Amniotic epithelial cell (primary cell): ENCODE results near the gene FAM131C.
A peak's percentile ranks its signal among the peaks of the same experiment; 100 is the strongest.
"Not testable (repeated sequence)": the region's sequence is repeated elsewhere in the genome, so short reads cannot be mapped to it uniquely, and the experiment has no call there.

ENCODE experiments used
- DNase-seq: peaks from one replicate; pipeline ENCODE4 v3.0.0-alpha.2; 2010; ENCODE audit warnings: low read depth

The FAM131C gene

DNA sequence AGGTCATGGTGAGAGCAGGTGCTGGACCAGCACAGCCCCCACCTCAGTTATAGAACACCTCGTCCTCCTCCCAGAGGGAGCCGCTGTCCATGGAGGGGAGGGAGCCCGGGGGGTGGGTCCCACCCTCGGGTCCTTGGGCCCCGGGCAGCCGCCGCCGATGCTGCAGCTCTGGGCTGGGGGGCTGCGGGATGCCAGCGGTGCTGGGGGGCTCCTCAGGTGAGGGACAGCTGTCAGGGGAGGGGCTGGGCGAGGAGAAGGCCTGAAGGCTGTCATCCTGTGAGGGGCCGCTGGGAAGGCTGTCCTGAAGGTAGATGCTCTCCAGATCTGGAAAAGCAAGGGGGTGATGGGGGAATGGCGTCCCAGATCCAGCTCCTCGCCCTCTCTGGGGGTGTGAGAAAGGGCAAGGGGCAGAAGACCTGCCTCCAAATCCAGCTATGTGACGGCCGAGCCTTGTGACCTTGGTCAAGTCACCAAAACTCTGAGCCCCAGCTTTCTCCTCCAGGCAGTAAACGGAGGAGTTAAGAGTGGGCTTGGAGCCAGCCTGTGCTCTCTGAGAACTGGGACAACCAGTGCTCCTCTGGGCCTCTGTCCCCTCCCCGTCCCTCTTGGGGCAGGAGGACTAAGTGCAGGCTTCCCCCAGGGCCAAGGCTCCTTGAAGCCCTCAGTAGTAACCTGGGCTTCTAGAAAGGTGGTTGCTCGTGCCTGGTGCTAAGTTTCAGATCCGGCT, 14.9 kb downstream of the FAM131C start:
- DNase-seq: not testable (repeated sequence)

DNA sequence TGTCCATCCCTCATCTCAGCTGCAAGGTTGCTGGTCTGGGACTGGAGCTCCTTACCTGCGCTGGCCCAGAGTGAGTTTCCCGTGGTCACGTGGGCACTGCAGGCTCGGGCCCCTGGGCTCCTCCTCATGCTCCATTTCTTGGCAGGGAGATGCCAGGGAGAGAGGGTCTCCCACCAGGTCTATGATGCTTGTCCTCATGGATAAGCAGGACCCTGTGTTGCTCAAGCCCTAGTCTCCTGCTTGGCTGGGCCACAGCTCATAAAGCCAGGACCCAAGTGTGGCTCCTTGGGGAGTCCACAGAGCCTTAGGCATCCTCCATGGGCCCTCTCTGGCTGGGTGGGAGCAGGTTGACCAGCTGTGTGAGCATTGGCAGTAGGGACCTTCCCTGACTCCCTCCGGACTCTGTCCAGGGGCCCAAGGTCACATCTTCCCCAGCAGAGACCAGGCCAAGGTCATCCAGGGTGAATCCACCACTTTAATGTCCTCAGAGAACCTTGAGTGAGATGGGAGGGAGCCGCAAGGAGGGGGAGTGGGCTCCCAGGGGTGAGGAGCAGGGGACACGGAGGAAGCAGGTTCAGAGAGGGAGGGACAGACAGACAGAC, 16.0 kb downstream of the FAM131C start:
- not testable (repeated sequence) for DNase-seq

DNA sequence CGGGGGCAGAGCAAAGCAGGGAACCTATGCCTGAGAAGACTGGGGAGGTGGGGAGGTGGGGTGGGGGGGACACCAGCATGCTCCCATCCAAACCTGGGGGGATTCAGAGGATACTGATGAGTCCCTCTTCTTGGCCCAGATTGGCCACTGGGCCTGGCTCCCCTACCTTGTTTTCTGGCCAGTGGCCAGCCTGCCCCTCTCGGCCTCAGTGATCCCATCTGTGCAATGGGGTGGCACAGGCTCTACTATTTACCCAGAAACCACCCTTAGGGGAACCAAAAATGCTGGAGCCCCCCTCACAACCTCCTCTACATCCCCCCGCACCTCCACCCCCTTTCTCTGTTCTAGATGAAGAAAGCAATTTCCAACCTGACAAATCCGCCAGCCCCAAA, 16.9 kb downstream of the FAM131C start:
- not testable (repeated sequence) for DNase-seq

DNA sequence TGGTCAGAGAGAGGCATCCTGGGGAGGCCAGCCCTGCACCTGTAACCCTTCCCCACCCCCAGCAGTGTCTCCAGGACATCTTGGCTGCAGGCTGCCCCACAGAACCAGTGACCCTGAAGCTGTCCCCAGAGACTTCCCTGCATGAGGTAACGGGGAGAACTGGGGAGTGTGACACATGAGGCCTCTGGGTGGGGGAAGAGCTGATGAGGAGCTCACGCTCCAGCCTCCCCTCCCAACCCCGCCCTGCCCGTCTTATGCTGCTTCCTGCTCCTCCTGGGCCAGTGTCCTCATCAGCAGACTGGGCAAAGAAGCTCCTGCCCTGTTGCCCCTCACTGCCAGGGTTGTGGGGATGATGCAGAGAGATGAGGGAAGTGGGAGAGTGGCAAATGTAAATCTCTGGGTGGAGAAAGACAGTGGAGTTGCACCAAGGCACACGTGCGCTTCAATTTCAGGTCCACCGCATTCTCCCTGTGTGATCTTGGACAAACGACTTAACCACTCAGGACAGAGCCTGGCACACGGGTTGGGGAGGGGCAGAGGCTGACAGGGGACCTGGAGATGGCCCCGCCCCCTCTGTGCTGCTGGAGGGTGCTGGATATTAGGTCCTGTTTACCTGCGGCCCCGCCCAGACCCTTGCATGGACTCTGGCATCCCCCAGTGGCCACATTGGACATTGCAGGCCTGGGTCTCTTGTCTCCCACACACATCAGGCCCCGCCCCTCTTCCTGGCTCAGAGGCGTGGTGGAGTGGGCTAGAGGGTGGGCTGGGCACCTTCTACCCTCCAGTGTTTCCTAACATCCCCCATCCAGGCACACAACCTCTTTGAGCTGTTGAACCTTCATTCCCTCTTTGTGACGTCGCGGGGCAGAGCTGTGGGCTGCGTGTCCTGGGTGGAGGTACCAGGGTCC, 17.6 kb downstream of the FAM131C start:
- peak; percentile 58 for DNase-seq

DNA sequence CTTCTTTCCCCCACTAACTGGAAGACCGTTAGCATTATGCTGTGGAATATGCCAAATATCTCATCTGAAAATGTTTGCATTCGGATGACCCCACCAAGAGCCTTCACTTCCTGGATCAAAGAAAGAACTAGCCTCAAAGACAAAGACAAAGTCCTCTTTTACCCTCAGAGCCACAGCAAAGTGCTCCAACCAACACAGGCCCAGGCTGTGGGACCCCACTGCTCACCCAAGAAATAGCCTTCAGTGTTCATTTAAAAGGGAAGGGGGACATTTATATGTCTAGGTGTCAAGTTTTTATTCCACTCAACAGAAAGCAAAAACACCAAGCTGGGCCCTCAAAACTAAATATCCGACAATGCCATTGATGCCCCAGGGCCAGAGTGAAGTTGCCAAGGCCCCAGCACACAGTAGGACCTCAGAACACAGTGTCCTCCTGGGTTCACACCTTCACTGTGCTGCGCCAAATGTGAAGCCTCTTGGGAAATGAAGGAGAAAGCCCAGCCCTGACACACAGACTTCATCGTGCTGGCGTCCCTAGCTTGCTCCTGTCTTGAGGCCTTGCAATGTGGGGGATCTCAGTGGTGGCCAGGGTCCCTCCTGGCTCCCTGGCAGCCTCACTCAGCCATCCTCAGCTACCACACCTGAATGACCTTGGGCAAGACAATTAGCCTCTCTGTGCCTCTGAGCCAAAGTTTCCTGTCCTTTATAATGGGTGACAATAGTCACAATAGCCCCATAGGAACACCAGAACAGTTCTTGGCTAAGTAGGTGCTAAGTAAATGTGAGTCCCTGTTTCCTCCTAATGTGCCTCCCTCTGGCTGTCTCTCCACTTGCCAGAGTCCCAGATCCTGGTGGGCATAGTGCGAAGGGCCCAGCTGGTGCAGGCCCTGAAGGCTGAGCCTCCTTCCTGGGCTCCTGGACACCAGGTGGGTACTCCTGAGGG, 18.6 kb downstream of the FAM131C start:
- no peak for DNase-seq

- no peak for DNase-seq
These were observed 19.5 kb downstream of the FAM131C start for GRCh38 chr1:16053781-16054502.

DNA sequence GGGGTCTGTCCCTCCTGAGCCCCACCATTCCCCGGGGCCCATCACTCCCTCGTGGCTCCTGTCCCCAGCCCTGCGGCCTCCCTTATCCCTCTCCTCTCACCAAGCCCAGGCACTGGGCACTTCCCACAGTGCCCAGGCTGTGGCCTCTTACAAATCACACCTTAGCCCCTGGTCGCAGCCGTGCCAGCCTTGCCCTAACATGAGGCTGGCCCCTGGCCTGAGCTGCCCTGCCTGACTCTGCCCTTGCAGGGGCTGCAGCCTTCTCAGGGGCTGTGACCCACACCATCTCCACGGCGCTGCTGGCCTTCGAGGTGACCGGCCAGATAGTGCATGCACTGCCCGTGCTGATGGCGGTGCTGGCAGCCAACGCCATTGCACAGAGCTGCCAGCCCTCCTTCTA, 21.5 kb downstream of the FAM131C start:
- not testable (repeated sequence) for DNase-seq

- DNase-seq: no peak
These were observed 22.4 kb downstream of the FAM131C start for GRCh38 chr1:16051039-16051438.

DNA sequence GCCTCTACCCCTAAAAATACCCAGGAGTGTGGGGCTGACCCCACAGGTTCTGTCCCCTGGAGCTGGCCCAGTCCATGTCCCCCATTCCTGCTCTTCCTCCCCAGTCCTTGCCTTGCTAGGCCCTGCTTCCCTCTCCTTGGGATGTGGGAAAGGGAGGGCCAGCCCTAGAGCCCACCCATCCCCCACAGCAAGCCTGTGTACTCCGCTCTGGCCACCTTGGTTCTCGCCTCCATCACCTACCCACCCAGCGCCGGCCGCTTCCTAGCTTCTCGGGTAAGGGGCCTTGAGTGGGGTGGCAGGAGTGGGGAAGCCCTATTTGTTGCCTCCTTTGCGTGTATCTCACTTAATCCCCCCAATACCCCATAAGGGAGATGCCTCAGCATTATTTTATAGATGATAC, 23.1 kb downstream of the FAM131C start:
- no peak for DNase-seq

DNA sequence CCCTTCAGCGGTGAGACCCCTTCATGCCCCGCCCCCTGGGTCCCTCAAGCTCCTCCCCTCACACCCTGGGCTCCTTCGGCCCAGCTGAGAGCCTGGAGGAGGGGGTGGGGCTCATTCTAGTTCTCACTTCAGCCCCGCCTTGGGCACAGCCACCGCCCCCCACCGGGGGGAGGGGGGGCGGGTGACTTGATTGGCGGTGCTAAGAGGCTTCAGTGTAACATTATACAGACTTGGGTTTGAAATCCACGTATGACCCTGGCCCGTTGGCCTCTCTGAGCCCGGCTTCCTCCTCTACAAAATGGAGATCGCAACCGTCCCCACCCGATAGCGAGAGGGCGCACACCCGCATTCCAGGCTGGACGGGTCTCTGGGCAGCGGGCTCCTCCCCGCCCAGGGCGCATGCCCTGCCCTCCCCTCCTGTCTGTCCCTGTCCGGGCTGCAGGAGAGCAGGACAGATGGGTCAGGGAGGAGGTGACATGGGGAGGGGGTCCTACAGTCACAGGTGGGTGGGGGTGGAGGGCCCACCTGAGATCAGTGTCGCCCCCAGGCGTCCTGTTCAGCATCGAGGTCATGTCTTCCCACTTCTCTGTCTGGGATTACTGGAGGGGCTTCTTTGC, 24.8 kb downstream of the FAM131C start:
- peak; percentile 43 for DNase-seq

GRCh38 chr1:16047791-16048475, 25.5 kb downstream of the FAM131C start:
- DNase-seq: no peak

DNA sequence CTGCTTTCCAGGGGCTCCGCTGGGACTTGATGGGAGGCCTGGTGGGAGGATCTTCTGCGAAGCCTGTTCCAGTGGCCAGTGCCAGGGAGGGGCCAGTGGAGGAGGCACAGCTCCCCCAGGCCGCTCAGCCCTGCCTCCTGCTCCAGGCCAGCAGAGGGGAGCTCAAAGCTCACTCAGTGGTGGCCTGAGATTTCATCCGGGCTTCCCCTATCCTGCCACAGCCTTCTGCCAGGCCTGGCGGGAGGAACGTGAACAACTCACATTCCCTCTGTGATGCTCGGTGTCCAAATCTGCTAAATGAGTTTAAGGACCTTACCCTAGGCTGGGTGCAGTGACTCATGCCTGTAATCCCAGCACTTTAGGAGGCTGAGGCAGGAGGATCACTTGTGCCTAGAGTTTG, 26.6 kb downstream of the FAM131C start:
- DNase-seq: peak; percentile 3

DNA sequence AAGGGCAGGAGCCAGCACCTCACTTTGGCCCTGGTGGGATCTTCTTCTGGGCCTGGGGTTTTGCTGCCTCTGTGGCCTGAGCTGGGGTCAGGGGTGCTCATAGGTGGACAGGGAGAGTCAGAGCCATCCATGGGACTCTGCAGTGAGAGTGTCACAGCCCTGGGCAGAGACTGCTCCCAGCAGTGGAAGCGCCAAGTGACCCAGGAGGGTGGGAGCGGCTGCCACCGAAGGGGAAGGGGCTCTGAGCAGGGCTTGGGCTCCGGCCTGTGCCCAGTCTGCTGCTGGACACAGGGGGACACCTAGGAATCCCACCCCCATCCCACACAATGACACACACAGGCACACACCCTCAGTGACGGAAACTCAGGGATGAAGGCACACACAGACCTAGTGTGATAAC, 29.5 kb downstream of the FAM131C start:
- no peak for DNase-seq

DNA sequence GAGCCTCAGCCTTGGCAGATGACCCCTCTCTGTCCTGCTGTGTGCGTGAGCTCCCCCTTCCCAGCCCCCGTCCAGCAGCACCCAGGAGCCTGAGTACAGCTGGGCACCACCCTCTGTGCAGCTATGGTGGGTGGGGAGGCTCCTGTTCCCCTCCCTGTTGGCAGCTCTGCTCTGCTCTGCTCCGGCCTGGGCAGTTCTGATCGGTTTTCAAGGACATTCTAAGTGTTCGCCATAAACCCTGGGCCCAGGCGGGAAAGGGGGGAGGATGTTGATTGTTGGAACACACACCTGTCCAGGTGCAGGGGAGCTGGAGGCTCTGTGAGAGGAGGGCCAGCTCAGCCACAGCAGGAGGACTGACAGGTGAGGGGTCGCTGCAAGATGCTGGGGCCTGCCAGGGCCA, 29.9 kb downstream of the FAM131C start, which contains the start of gene CLCNKB:
Gene CLCNKB, plus strand, starts transcription at position 262 of the 400 bp plus-strand sequence. CDS start 711 bp downstream, outside the sequence.
- no peak for DNase-seq

GRCh38 chr1:16042654-16043053, 30.8 kb downstream of the FAM131C start:
- not testable (repeated sequence) for DNase-seq

DNA sequence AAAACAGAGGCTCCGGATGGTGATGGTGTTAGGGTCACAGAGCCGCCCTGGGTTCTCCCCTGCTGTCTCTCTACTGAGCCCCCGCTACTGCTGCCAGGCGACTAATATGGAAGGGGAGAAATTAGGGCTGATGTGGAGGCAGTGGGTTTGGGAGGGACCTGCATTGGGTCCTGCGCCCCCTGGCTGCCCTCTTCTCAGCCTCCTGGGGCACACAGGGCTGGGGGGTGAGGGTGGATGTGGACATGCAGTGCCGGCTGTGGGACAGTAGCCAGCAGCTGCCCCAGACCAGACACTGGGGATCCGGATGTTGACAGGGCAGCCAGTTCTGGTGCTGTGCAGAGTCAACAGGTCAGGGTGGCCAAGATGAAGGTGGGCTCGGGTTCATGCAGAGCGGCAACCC, 31.4 kb downstream of the FAM131C start:
- DNase-seq: no peak

GRCh38 chr1:16041200-16041599, 32.3 kb downstream of the FAM131C start:
- DNase-seq: no peak

DNA sequence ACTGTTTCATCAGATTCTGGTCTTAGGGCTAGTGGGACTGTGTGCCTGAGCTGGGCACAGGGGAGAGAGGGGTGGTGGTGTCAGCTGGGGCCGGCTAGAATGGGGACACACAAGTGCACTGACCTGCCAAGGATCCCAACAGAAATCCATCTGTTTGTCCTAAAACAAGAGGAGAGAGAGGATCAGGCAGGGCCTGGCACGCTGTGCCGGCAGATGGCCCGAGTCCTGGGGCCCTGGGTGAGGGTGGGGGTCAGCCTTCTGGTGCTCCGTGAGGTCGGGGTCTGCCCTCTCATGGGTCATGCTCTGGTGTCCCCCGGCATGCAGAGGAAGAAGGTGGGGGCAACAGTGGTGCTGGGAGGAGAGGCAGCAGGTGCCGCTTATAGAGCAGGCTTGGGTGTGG, 33.6 kb downstream of the FAM131C start:
- not testable (repeated sequence) for DNase-seq

- DNase-seq: peak; percentile 40
These were observed 34.9 kb downstream of the FAM131C start for GRCh38 chr1:16038620-16038912.

DNA sequence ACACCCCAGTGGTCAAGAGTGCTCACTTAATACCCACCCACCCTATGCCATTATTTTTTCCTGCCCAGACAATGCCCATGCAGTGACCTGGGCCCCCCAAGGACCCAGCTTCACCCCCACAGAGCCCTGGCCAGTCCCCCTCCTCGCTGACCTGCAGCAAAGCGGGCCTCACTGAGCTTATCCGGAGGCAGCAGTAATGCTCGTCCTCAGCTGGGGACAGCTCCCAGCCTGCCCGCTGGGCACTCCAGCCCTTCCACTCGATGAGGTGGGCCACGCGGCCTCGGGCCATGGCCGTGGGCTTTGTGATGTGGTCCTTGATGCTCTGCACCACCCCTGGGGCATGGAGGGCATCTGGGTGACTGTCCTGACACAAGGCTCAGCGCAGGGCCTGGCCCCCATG, 37.0 kb downstream of the FAM131C start:
- DNase-seq: not testable (repeated sequence)
